B cell (primary cell): ENCODE results near the gene HIP1.

Source experiments
- CTCF ChIP-seq: fragments of 200-600 bp; IDR thresholded peaks from one replicate; pipeline ENCODE4 v1.8.0; 2022; ENCODE audit warnings: antibody characterized with exemption, mild to moderate bottlenecking
- EZH2 ChIP-seq: IDR thresholded peaks from 2 replicates; pipeline ENCODE4 v1.6.1; 2012; ENCODE audit warnings: borderline replicate concordance, low read depth, mild to moderate bottlenecking, moderate library complexity, low read length; ENCODE audit not compliant: insufficient read depth, poor library complexity, severe bottlenecking

GRCh38 chr7:75711076-75711475 lies 27.7 kb downstream of the HIP1 start:
- TF ChIP-seq EZH2 (no peak), CTCF (no peak)
